Activated T-helper 2 cell treated with anti-CD3 and anti-CD28 coated beads, Interferon-gamma antibody, Interleukin-2, Interleukin-4, amounts not matched to agents 10 μg/mL and 5 μg/mL and 100 μg/mL, durations not matched to agents 14 hours and 24 hours and 36 hours (primary cell): Measurements from ENCODE around the gene NDC80. TPM values are rescaled to one million over a fixed set of nuclear protein-coding genes. Genes with fewer than 3 reads are reported as not detected.
A peak's percentile ranks its signal among the peaks of the same experiment; 100 is the strongest.
"Not testable (repeated sequence)": the region's sequence is repeated elsewhere in the genome, so short reads cannot be mapped to it uniquely, and the experiment has no call there.

ENCODE experiments used
- DNase-seq: peaks from one replicate; pipeline ENCODE4 v3.0.0; 2021; ENCODE audit warnings: low spot score
- H3K27ac Mint-ChIP-seq: one replicate; pipeline ENCODE4 v1.8.0; 2021; ENCODE audit warnings: mixed read lengths
- H3K27me3 Mint-ChIP-seq: one replicate; pipeline ENCODE4 v1.8.0; 2021; ENCODE audit warnings: low read depth, mixed read lengths
- H3K36me3 Mint-ChIP-seq: one replicate; pipeline ENCODE4 v1.8.0; 2021; ENCODE audit warnings: low read depth, mixed read lengths
- H3K4me1 Mint-ChIP-seq: one replicate; pipeline ENCODE4 v1.8.0; 2021; ENCODE audit warnings: low read depth, mixed read lengths
- H3K4me3 Mint-ChIP-seq: one replicate; pipeline ENCODE4 v1.8.0; 2021; ENCODE audit warnings: low read depth, mild to moderate bottlenecking, moderate library complexity, mixed read lengths
- H3K9me3 Mint-ChIP-seq: one replicate; pipeline ENCODE4 v1.8.0; 2021; ENCODE audit warnings: mixed read lengths
- intact Hi-C: fragments of 100-400 bp; cut with micrococcal nuclease; formaldehyde crosslinking; loops from one replicate; pipeline ENCODE4 v1.15.1; 2023
- total RNA-seq: library from RNA; stranded (reverse); gene quantifications from 2 replicates; pipeline ENCODE4 v1.2.3, GENCODE V29; 2022

NDC80 gene
- total RNA-seq = 41.5 and 43.0 TPM in 2 replicates

- H3K36me3 Mint-ChIP-seq = peaks cover 66% of the 10 kb centered on the region
These were observed at the start of gene NDC80, which contains the start of gene METTL4 for GRCh38 chr18:2571200-2572170. Gene NDC80, plus strand, starts transcription at chr18:2571557. Its CDS starts 1,429 bp downstream, at chr18:2572986. Gene METTL4, minus strand, starts transcription at chr18:2571505. Its CDS starts 4,289 bp downstream, at chr18:2567216.

DNA sequence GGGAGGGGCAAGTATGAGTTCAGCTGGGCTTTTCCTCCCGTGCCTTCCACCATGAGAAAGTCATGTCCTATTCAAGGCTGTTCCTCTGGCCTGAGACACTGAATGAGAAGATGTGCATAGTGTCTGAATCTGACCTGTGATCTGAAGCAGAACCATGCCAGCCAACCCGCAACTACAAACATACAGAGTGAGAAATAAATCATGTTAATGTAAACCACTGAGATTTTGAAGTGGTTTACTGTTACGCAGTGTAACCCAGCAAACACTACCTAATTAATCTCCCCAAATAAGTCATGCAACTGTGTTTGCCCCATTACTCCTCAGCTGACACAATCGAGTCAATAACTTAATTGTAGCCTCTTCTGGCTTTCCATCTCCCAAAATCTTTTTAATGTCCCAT, 49.2 kb upstream of the NDC80 start:
- Mint-ChIP-seq H3K9me3 (no peaks in the 10 kb centered on the region), H3K36me3 (no peaks in the 10 kb centered on the region), H3K4me3 (no peak overlapping the region), H3K27ac (no peak overlapping the region), H3K27me3 (no peaks in the 10 kb centered on the region), H3K4me1 (no peaks in the 10 kb centered on the region)
- intact Hi-C loops = no loop called here
- DNase-seq = no peak

More at GRCh38 chr18:2571200-2572170, at the start of gene NDC80, which contains the start of gene METTL4:
- no peaks in the 10 kb centered on the region for H3K9me3 Mint-ChIP-seq
- DNase-seq = peak; percentile 82
- intact Hi-C loops = loop anchor here (1.0 to 10.0 kb wide), 7 partner anchors 35 to 691 kb away; partner anchors contain the start of genes EMILIN2, MYL12B and SMCHD1
- no peaks in the 10 kb centered on the region for H3K27me3 Mint-ChIP-seq
- H3K27ac Mint-ChIP-seq = peak within 1 kb of the TSS; percentile 98
- peak within 1 kb of the TSS; percentile 99 for H3K4me3 Mint-ChIP-seq
- peaks cover 52% of the 10 kb centered on the region for H3K4me1 Mint-ChIP-seq

- H3K27ac Mint-ChIP-seq, DNase-seq, intact Hi-C loops, H3K27me3 Mint-ChIP-seq, H3K4me1 Mint-ChIP-seq, H3K4me3 Mint-ChIP-seq, H3K9me3 Mint-ChIP-seq, H3K36me3 Mint-ChIP-seq: not testable (repeated sequence)
These were observed 46.6 kb upstream of the NDC80 start for GRCh38 chr18:2524794-2525198.

DNA sequence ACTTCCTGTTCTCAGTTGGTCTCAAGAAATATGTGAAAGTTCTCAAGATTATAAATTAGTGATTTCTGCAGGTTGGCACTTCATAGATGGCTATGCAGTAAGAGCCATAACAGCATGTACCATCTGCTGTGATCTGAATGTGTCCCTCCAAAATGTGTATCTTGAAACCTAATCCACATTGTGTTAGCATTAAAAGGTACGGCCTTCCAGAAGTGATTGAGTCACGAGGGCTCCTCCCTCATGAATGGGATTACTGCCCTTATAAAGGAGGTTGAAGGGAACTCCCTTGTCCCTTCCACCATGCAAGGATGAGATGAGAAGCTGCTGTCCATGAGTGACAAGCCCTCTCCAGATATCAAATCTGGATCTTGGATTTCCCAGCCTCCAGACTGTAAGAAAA, 45.0 kb upstream of the NDC80 start:
- no peaks in the 10 kb centered on the region for H3K36me3 Mint-ChIP-seq
- H3K27ac Mint-ChIP-seq = no peak overlapping the region
- H3K27me3 Mint-ChIP-seq = no peaks in the 10 kb centered on the region
- no peaks in the 10 kb centered on the region for H3K9me3 Mint-ChIP-seq
- no peaks in the 10 kb centered on the region for H3K4me1 Mint-ChIP-seq
- intact Hi-C loops = no loop called here
- no peak for DNase-seq
- H3K4me3 Mint-ChIP-seq = no peak overlapping the region

GRCh38 chr18:2529154-2529553, 42.2 kb upstream of the NDC80 start:
- Mint-ChIP-seq H3K27ac (no peak overlapping the region), H3K9me3 (no peaks in the 10 kb centered on the region), H3K4me1 (no peaks in the 10 kb centered on the region), H3K36me3 (no peaks in the 10 kb centered on the region), H3K4me3 (no peak overlapping the region), H3K27me3 (no peaks in the 10 kb centered on the region)
- DNase-seq = no peak
- intact Hi-C loops = no loop called here

GRCh38 chr18:2531751-2532150, 39.6 kb upstream of the NDC80 start:
- intact Hi-C loops = no loop called here
- H3K27ac Mint-ChIP-seq = no peak overlapping the region
- DNase-seq = no peak
- no peak overlapping the region for H3K4me3 Mint-ChIP-seq
- peaks cover 5% of the 10 kb centered on the region for H3K36me3 Mint-ChIP-seq
- H3K9me3 Mint-ChIP-seq = no peaks in the 10 kb centered on the region
- H3K4me1 Mint-ChIP-seq = no peaks in the 10 kb centered on the region
- H3K27me3 Mint-ChIP-seq = no peaks in the 10 kb centered on the region

DNA sequence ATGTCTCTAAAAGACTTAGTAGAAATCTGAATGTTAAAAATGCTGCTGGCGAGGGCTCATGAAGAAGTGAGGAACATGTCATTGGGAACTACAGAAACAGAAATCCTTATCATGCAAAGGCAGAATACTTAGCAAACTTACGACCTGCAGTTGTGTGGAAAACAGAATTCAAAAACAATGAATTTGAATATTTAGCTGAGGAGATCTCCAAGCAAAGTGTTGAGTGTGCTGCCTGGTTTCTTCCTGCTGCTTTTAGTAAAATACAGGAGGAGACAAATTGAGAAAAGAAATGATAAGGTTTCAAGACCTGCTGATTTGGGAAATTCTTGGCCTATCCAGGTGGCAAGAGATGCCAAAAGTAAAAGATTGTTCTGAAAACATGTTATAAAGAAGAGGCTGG, 38.6 kb upstream of the NDC80 start:
- intact Hi-C loops = no loop called here
- DNase-seq = no peak
- H3K4me1 Mint-ChIP-seq = no peaks in the 10 kb centered on the region
- no peaks in the 10 kb centered on the region for H3K9me3 Mint-ChIP-seq
- H3K4me3 Mint-ChIP-seq = no peak overlapping the region
- no peaks in the 10 kb centered on the region for H3K27me3 Mint-ChIP-seq
- no peak overlapping the region for H3K27ac Mint-ChIP-seq
- H3K36me3 Mint-ChIP-seq = peaks cover 5% of the 10 kb centered on the region

- H3K4me3 Mint-ChIP-seq = no peak overlapping the region
- DNase-seq = no peak
- peaks cover 7% of the 10 kb centered on the region for H3K36me3 Mint-ChIP-seq
- H3K4me1 Mint-ChIP-seq = no peaks in the 10 kb centered on the region
- H3K27me3 Mint-ChIP-seq = no peaks in the 10 kb centered on the region
- H3K9me3 Mint-ChIP-seq = no peaks in the 10 kb centered on the region
- intact Hi-C loops = no loop called here
- no peak overlapping the region for H3K27ac Mint-ChIP-seq
These were observed 36.5 kb upstream of the NDC80 start for GRCh38 chr18:2534906-2535305.

DNA sequence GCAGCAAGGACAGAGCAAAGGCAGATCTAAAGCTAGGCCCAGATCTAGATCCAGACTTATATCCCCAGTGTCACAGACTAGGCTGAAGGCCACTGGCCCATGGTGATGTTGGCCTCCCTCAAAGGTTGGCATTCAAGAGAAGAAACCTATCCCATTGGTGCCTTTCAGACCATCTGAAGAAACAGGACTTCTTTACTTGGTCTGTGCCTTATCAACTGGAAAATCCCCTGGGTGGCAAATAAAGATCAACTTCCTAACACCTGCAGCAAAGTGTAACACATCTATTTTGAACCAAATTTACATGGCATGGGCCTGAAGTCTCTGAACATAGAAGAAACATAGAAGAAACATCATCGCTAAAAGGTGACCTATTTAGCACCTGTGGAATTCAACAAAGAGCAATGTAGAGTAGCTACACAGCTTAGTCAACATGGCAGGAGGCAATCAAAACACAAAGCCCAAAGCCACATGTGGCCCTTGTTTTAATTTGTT, 35.9 kb upstream of the NDC80 start:
- Mint-ChIP-seq H3K27ac (no peak overlapping the region), H3K4me1 (no peaks in the 10 kb centered on the region), H3K36me3 (peaks cover 10% of the 10 kb centered on the region), H3K27me3 (no peaks in the 10 kb centered on the region), H3K4me3 (no peak overlapping the region), H3K9me3 (no peaks in the 10 kb centered on the region)
- no peak for DNase-seq
- intact Hi-C loops = no loop called here

GRCh38 chr18:2536063-2536462, 35.3 kb upstream of the NDC80 start:
- H3K27ac Mint-ChIP-seq = no peak overlapping the region
- DNase-seq = no peak
- H3K9me3 Mint-ChIP-seq = no peaks in the 10 kb centered on the region
- H3K36me3 Mint-ChIP-seq = peaks cover 10% of the 10 kb centered on the region
- intact Hi-C loops = no loop called here
- no peaks in the 10 kb centered on the region for H3K4me1 Mint-ChIP-seq
- no peak overlapping the region for H3K4me3 Mint-ChIP-seq
- H3K27me3 Mint-ChIP-seq = no peaks in the 10 kb centered on the region

GRCh38 chr18:2536493-2536892, 34.9 kb upstream of the NDC80 start:
- Mint-ChIP-seq H3K27ac (no peak overlapping the region), H3K9me3 (no peaks in the 10 kb centered on the region), H3K27me3 (no peaks in the 10 kb centered on the region), H3K36me3 (peaks cover 10% of the 10 kb centered on the region), H3K4me3 (no peak overlapping the region), H3K4me1 (no peaks in the 10 kb centered on the region)
- intact Hi-C loops = no loop called here
- DNase-seq = no peak

DNA sequence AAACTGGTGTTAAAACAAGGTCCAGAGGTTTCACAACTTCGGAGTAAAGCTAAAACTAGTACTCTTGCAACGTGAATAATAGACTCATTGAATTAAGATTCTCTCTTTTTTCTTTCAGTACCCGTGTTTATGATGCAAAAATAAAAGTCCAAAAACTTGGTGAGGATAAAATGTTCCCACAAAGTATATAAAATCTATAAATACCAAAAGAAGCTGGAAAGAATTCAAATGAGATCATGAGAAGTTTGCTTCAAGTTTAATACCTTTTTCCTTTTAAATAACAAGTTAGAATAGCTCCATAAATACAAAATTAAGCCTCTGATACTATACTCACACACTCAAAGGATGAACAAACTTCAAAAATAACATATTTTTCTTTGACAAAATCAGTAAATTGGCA, 34.1 kb upstream of the NDC80 start:
- peaks cover 10% of the 10 kb centered on the region for H3K36me3 Mint-ChIP-seq
- no peak for DNase-seq
- no peaks in the 10 kb centered on the region for H3K4me1 Mint-ChIP-seq
- H3K27ac Mint-ChIP-seq = no peak overlapping the region
- intact Hi-C loops = no loop called here
- H3K9me3 Mint-ChIP-seq = no peaks in the 10 kb centered on the region
- H3K4me3 Mint-ChIP-seq = no peak overlapping the region
- no peaks in the 10 kb centered on the region for H3K27me3 Mint-ChIP-seq

DNA sequence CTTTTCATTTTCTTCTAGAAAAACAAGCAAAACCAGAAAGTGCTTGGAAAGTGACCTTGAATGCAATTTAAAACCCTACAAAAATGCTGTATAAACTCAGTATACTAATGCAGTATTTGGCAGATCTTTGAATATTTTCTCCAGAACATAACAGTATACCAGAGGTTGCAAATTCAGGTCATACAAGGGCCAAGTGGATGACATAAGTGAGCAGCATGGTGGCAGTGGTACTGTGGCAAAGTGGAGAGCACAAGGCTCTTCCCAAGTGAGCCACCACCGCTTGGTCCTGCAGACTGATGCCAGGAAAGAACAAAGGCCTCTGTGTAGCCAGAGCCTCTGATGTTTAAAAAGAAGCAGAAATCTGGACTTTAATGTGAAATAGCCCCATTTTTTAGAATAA, 33.1 kb upstream of the NDC80 start:
- Mint-ChIP-seq H3K36me3 (peaks cover 10% of the 10 kb centered on the region), H3K4me3 (no peak overlapping the region), H3K4me1 (no peaks in the 10 kb centered on the region), H3K27ac (no peak overlapping the region), H3K9me3 (no peaks in the 10 kb centered on the region), H3K27me3 (no peaks in the 10 kb centered on the region)
- intact Hi-C loops = no loop called here
- no peak for DNase-seq
